HG03575 (cell line): ENCODE data around the gene SH3BP4.

Experiments
- ATAC-seq: cut with Tn5 transposase; IDR thresholded peaks from one replicate; pipeline ENCODE4 v1.9.1; 2021; ENCODE audit not compliant: unreplicated experiment, insufficient number of reproducible peaks, low FRiP score; ENCODE audit errors: extremely low read depth

Gene SH3BP4

DNA sequence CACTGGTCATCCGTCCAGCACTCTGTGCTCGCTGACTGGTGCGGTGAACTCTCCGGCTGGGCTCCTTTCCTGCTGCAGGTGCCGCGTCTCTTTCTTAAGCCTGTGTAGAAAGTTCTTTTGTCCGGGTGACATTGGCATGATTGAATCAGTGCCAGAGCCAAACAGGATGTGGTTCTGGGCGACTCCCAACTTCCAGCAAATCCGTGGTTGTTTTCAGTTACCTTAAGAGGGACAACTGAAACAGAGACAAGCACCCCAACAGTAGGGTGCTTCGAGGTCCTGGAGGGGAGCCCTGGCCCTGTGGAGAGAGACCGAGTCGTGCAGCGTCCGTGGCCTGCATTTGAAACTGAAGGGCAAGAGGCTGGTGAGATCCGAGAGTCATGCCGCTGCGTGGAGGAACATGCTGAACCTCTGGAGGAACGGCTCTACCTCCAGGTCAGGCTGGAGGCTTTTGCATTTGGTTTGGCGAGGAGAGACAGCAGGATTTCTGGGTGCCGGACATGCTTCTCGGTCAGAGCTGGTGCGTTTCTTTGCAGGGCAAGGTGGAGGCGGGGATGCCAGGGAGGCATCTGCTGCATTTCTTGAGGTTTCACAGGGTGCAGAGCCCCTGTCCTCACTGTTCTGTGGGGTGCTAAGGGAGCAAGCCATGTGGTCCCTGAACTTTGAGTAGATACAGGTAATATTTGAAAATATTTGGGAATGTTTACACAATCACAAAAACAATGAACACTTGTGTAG is 26.8 kb downstream of the SH3BP4 start:
- ATAC-seq = no peak

DNA sequence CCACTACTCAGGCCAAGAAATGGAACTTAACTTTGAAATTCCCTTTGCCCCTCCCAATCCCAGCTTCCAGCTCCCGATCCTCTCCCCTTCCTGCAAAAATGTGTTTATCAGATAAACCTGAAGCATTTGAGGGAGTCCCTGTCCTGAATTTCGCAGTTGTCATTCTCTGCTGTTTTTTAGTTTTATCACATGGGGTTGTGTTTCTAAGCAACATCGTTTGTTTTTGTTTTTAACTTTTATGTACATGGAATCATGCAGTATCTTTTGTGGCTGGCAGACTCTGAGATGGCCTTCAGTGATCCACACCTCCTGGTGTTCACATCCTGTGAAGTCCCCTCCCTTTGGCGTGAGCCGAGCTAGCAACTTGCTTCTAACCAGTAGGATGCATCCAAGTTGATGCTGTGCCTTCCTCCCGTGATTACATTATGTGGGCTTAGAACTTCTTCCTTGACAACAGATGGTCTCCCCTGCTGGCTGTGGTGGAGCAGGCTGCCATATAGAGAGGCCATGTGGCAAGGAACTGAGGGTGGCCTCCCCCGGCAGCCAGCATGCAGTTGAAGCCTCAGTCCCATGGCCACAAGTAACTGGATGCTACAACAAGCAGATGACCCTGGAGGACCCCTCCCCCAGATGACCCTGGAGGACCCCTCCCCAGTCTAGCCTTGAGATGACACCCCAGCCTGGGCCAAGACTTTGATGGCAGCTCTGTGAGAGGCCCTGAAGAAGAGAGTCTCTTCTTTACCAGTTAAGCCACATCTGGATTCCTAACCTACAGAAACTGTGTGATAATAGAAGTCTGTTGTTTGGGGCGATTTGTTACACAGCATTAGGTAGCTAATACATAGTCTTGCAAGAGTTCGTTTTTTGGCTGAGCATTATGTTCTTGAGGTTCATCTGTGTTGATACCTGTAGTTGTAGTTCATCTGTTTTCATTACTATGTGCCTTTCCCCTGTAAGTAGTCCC is 27.7 kb downstream of the SH3BP4 start:
- no peak for ATAC-seq

DNA sequence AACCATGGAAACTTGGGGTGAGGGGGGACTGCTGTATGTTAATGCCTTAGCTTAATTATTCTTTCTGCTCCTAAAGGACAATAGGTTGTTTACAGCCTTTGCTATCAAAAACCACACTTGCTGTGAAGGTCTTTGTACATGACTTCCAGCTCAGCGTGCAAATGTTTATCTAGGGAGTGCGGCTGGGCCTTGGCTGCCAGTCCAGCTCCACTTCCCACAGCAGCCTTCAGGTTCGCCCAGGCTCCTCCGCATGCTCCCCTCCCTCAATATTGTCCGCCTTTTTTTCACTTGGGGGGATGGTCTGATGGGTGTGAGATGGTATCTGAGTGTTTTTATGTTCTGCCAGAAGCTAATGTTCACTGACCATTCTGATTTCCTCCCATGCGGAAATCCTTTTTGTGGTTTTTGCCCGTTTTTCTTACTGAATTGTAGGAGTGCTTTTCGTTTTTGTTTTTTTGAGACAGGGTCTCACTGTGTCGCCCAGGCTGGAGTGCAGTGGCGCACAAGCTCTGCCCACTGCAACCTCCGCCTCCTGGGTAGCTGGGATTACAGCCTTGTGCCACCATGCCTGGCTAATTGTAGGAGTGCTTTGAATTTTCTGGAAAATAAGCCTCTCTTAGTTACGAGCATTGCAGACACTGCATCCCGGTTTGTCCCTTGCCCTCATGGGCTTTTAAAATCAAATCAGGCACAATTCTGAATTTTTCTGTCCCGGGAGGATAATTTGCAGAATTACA is 28.8 kb downstream of the SH3BP4 start:
- no peak for ATAC-seq

DNA sequence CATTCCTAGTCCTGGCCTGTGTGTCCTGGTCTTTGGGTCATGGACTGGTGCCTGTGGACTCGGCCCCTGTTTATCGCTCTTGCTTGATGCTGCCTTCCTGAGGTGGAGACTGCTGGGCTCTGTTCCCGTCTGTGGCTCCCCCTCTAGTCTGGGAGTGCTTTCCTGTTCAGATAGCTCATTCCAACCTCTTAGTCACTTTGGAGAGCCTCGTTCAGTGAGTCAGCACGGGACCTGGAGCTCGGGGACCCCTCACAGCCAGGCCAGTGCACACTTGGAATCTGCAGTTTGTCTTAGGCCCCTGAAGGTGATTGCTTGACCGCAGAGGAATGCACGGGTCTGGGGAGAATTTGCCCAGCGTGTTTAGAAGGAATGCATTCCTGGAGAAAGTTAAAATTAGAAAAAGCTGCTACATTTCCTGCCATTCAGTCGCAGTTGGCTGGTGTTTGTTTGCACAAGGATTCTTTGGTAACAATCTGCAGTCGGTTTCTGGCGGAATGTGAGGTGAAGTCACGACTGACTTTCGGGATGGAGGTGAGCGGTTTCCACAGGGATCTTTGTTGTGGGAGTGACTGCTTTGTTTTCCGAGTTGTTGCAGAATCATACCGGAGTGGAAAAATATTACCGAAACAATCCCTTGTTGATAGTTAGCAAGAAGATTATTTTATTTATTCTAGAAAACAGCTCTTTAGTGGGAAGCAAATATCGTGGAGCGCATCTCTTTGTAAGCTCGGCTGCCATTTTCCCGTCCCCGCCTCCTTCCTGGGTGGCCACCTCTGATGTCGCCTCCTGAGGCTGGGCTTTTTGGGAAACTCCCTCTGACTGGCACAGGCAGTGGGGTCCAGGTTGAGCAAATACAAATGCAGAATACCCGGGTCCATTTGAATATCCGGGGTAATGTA is 29.6 kb downstream of the SH3BP4 start:
- no peak for ATAC-seq

DNA sequence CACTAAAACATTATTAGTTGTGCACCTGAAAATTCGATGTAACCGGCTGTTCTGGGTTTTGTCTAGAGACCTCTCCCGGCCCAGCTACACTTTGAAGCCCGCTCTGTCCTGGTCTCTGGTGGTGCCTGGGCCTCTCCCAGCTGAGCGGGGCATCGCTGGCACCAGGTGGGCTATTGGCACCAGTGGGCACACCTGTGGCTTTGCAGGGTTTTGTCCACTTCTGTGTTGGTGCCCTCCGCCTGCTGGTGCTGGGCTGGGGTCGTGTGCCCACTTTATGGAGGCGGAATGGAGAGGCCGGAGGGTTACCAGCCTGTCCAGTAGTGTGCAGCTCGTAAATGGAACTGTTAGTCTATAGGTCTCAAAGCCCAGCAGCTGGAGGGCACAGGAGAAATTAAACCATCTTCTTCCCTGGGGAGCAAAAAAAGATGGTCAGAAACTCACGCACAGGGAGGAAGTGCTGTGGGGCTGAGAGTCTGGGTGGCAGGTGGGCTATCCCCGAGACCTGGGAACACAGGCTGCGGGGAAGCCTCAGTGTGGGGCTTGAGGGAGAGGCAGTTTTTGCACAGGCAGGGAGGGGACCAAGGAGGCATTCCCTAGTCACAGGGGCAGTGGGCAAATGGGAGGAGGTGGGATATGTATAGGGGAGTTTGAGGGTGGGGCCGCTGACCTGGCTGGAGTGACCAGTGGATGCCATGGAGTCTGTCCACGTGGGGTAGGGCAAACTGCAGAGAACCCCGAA is 30.4 kb downstream of the SH3BP4 start:
- ATAC-seq = no peak

DNA sequence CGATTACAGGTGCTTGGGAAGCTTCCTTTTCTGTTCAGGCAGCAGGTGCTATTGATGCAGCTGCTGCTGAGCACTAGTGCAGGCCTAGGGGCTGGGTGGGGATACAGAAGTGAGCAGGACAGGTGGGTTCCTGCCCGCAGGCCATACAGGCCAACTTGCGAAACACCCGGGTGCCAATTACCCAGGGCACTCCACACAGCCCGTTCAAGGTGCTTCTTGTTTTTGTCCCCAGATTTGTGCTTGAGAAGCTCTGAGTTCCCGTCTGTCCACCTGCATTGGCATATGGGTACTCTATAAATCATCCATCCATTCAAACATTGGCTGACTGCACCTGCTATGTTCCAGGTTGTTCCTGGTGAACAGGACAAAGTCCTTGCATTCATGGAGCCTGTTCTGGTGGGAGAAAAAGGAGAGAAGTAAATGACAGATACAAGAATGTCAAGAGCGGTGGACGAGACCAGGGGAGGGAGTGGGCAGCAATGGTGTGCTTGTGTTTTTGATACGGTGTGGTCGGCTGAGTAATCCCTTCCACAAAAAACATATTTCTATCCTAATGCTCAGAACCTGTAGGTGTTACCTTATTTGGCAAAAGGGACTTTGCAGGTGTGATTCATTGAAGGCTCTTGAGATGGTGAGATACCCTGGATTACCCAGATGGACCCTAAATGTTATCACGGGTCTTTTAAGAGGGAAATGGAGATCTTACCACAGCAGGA is 31.4 kb downstream of the SH3BP4 start:
- ATAC-seq = no peak

DNA sequence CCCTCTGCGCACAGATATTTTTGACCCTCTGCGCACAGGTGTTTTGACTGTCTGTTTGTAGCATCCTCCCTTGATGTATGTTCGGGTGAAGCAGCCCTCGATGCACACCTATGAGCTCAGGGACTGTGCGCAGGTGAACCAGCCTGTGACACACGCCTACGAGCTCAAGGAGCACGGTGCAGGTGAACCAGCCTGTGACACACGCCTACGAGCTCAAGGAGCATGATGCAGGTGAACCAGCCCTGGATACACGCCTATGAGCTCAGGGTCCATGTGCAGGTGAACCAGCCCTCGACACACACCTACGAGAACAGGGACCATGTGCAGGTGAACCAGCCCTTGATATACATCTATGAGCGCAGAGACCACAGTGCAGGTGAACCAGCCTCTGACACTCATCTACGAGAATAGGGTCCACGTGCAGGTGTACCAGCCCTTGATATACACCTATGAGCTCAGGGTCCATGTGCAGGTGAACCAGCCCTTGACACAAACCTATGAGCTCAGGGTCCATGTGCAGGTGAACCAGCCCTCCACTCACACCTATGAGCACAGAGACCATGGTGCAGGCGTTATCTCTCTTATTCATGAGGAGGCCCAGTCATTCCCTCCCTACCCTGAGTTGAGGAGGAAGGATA is 33.9 kb downstream of the SH3BP4 start:
- ATAC-seq = no peak

DNA sequence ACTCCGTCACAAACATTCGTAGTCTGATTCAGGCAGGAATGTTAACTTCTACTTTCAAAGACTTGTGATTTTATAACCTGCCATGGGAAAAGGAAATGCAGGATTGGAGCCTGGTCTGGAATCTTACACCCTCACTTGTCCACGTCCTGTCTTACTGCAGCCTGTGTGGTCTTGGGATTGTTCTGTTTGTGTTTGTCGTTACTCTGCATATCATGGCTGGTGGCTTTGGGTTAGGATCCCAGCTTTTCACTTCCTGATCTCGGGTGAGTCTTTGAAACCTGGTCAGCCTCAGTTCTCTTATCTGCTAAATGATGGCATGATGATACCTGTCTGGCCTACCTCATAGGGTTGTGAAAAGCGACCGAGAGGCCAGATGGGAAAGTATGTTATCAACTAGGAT is 34.6 kb downstream of the SH3BP4 start:
- ATAC-seq = no peak

DNA sequence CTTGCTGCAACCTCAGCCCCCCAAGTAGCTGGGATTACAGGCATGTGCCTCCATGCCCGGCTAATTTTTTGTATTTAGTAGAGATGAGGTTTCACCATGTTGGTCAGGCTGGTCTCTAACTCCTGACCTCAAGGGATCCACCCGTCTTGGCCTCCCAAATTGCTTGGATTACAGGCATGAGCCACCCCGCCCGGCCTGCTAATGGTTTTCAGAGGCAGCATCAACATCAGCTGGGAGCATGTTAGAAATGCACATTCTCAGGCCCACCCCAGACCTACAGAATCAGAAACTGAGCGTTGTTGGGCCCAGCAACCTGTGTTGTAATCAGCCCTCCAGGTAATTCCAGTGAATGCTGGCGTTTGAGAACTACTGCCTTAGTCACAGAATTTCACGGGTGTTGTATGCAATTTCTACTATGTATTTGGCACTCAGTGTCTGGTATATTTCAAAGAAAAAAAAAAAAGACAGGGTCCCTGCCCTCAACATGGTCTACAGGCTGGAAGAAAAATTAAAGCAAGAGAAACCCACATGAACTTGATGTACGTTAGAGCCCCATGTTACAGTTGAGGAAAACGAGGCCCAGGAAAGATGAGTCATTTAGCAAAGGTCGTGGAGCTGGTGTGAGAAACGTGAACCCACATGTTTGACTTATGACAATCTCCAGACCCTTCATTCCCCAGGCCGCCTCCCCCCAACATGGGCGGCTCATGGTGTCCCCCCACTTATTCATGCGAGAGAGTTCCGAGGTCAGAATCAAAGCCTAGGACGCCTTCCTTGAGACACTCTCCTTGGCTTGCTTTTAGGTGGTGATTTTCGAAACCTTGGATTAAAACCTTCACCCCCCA is 35.3 kb downstream of the SH3BP4 start:
- ATAC-seq = no peak

DNA sequence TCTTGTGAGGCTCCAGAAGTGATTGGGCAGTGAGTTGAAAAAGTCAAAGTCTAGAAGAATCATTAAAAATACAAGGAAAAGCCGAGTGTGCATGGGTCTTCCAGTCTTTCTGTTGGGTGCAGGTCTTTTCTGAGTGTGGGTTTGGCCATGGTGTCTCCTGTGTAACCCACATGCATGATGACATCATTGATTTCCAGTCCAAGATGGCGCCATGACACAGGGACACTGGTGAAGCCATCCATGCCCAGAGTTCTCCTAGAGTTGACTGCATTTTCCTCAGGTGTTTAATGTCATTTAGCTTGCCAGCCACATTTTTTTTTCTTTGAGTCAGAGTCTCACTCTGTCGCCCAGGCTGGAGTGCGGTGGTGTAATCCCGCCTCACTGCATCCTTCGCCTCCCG is 35.9 kb downstream of the SH3BP4 start:
- ATAC-seq = no peak

DNA sequence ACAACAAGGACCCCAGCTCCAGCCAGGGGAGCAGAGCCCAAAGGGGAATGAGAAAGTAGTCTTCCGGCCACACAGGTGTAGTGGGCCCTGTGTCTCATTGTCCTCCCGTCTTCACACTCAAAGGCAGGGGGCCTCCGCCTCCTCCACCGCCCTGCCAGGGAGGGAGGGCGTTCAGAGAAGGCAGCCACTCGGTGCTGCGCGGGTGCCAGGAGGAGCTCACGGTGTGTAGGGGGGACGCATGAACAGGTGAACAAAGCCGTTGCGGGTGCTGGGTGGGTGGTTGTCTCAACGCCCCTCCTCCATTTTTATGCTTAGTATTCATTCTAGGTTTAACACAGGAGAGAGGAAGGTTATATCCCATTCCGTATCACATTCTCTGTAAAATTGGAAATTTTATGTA is 36.7 kb downstream of the SH3BP4 start:
- no peak for ATAC-seq

DNA sequence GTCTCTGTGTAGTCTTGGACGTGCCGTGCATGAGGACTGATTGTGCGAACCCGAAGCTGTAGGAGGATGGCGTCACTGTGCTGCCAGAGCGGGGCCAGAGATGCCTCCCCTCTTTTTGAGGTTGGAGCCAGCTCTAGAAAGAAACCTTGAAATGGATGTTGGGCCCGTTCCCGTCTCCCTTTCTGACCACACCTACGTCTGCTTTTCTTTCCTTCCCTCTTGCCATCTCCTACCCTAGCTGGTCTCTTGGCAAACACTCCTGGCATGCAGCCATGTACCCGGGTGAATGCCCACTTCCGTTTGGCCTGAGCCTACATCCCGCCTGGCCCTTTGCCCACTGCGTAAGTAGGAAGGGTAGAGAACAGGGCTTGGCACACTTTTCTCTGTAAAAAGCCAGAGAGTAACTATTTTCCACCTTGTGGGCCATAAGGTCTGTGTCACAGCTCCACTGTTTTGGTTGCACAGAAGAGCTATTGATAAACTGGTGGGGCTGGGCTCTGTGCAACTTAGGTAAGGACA is 37.4 kb downstream of the SH3BP4 start:
- ATAC-seq = no peak

DNA sequence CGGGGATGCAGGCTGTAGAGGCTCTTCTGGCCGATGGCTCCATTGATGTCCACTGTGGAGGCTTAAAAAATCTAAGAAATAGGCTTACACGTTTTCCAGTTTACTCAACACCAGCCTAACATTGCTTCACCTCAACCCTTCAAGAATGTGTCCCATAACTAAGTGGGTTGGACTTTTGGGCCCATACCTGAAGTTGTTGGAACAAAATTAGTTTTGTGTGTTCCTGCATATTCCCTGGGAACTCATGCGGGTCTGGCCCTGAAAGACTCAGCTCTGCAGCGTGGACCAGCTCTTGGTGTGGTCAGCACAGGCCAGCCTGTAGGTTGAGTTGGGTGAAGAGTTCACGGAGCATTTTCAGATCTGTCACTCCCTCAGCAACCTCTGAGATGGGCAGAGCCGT is 38.5 kb downstream of the SH3BP4 start:
- ATAC-seq = no peak

DNA sequence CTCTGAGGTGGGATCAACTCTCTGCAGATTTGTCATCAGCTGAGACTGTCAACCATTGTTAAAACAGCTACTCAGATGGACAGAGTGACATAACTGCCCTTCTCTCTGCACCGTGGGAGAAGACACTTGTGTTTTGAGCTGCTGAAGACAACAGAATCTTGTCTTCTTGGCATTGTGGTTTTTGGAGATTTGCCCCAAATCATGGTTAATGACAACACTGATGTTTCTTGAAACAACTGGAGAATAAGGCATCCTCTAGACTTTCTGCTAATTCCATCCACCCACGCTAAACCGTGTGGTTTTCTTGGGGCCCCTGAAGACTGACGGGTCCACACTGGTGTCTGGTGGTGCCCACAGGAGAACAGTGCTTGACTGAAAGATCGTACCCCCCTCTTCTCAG is 39.5 kb downstream of the SH3BP4 start:
- ATAC-seq = no peak

DNA sequence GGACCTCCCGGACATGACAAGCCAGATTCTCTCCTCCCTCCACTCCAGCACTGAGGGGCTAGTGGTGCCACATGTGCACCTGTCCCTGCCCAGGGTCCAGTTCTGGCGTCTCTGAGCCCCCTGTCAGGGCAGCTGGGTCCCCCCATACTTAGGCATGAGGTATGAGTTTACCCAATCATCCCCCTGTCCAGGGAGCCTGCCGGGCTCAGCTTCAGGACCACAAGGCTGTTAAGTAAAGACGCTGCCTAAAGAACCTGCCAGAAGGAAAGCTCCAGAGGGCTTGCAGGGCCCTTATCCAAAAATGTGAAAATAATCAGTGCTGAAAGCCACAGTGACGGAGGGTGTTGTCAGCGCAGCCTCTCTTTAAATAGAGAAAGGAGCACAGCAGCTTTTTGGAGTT is 40.0 kb downstream of the SH3BP4 start:
- no peak for ATAC-seq

DNA sequence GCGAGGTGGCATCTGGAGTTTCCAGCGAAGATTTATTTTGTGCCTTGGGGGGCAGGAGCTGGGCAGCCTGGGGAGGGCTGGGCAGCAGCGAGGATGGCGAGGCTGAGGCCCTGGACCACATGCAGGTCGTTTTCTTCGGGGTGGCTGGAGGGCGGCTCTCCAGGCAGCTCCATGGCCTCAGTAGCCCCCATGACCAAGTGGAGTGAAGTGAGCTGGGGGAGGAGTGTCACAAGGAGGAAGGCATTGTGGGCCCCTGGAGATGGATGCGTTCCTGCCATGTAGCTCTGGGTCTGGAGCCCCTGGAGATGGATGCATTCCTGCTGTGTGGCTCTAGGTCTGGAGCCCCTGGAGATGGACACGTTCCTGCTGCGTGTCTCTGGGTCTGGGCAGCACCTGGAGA is 40.4 kb downstream of the SH3BP4 start:
- ATAC-seq = no peak
